ENCODE data around the gene ZNF662. TPM values are rescaled to one million over a fixed set of nuclear protein-coding genes. Genes with fewer than 3 reads are reported as not detected.
A peak's percentile ranks its signal among the peaks of the same experiment; 100 is the strongest.
"Not testable (repeated sequence)": the region's sequence is repeated elsewhere in the genome, so short reads cannot be mapped to it uniquely, and the experiment has no call there.

Gene ZNF662
- total RNA-seq, 1 experiment from 2014 or later = not detected

DNA sequence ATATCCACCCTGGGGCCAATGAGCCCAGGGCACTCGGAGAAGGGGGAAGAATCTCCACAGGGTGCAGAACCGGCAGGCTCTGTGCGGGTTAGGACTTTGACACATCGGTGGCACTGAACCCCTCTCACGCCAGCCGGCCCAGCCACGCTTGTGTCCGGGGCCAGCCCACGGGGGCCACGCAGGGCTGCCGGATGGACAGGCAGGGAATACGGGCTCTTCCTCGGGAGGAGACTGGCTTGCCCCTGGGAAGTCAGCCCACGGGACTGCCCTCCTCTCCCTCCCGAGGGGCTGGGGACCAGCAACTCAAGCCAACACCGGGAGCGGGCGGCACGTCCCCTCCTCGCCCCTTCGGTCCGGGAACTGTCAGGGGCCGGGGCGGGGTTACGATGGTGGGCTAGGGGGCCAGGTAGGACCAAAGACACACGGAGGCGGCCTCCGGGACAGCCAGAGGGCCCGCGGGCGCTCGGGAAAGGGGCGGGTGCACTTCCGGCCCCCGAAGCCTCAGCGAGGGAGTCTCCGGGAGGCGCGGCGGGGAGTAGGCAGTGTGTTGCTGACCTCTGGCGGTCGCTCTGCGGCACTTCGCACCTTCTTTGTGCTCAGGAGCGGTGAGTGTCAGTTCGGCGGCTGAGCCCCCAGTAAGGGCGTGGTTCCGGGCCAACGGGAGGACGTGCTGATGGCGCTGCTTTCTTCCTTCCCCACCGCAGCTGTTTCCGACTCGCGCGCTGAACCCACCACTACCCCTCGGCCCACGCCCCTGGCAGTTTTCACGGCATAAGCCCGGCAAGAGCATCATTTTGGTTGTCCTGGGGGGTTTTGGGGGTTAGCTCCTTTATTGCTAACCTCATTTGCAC lies 25.1 kb upstream of the ZNF662 start:
- Histone ChIP-seq H3K36me3 (no peaks in the 10 kb centered on the region), H3K4me3 (peak overlapping the region; percentile 44), H3K27me3 (no peaks in the 10 kb centered on the region), H3K9me3 (no peaks in the 10 kb centered on the region)
- peak; percentile 79 for DNase-seq

DNA sequence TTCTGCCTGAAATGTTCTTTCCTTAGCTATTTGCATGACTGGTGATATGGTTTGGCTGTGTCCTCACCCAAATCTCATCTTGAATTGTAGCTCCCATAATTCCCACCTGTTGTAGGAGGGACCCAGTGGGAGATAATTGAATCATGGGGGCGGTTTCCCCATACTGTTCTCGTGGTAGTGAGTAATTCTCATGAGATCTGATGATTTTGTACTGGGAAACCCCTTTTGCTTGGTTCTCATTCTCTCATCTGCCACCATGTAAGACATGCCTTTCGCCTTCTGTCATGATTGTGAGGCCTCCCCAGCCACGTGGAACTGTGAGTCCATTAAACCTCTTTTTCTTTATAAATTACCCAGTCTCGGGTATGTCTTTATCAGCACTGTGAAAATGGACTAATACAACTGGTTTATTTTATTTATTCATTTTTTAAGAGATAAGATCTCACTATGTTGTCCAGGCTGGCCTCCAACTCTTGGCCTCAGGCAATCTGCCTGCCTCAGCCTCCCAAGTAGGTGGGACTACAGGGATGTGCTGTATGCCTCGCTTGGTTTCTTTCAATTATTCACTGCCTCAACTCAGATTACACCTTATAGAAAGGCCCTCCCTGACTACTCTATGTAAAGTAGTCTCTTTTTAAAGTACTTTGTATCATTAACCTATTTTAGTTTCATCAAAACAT lies 22.6 kb upstream of the ZNF662 start:
- H3K27me3 ChIP-seq, DNase-seq, H3K36me3 ChIP-seq, H3K9me3 ChIP-seq, H3K4me3 ChIP-seq: not testable (repeated sequence)

DNA sequence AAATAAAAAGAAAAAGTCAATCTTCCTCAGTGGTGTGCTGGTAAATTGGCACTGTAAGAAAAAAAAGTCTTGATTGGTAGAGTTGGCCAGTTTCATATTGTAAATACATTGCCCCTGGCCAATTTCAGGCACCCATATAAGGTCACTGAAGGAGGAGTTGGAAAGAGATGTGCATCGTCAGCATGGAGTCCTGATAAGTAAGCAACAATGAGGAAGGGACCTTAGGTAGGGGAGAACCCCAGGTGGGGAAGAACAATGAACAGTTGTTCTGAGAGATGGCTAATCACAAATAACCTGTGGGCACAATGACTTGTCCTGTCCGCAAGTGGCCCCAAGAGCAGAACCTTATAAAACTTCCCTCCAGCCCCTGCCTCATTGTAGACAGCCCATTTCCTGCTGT lies 21.6 kb upstream of the ZNF662 start:
- DNase-seq = no peak
- H3K4me3 ChIP-seq = no peak overlapping the region
- no peaks in the 10 kb centered on the region for H3K27me3 ChIP-seq
- H3K36me3 ChIP-seq = no peaks in the 10 kb centered on the region
- H3K9me3 ChIP-seq = no peaks in the 10 kb centered on the region

DNA sequence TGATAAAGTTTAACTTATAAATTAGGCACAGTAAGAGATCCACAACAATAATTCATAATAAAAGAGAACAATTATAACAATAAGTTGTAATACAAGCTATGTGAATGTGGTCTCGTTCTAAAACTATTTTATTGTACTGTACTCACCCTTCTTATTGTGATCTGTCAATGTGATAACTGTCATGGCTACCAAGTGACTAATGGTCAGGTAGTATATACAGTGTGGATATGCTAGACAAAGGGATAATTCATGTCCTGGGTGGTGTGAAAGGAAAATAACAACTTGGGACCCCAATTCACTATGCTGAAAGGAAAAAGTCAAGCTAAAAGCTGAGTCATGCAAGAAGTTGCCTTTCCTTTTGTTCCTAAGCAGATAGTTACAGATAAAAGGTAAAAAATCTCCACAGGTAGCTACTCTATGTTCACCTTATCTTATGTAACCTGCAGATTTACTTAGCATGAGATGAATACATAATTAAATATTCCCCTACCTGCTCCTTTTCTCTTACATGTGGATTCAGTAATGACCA lies 19.6 kb upstream of the ZNF662 start:
- no peak overlapping the region for H3K4me3 ChIP-seq
- no peaks in the 10 kb centered on the region for H3K27me3 ChIP-seq
- DNase-seq = no peak
- H3K9me3 ChIP-seq = no peaks in the 10 kb centered on the region
- H3K36me3 ChIP-seq = no peaks in the 10 kb centered on the region

DNA sequence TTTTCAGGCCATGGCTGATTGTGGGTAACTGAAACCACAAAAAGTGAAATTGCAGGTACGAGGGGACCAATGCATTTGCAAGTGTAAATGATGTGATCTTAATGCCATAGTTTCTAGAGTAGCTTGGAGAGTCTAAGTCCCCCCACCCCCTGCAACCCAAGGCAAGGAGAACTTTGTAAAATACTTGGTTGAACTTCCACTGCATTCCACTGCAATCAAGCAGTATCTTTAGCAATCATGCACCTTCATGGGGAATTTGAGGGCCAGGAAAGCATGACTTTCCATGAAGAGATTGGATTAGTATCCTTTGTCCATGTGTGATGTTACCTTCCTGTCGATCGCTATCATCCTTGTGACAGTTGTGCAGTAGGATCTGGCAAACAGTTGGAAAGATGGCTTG lies 18.9 kb upstream of the ZNF662 start:
- Histone ChIP-seq H3K4me3 (no peak overlapping the region), H3K36me3 (no peaks in the 10 kb centered on the region), H3K9me3 (no peaks in the 10 kb centered on the region), H3K27me3 (no peaks in the 10 kb centered on the region)
- DNase-seq = no peak

DNA sequence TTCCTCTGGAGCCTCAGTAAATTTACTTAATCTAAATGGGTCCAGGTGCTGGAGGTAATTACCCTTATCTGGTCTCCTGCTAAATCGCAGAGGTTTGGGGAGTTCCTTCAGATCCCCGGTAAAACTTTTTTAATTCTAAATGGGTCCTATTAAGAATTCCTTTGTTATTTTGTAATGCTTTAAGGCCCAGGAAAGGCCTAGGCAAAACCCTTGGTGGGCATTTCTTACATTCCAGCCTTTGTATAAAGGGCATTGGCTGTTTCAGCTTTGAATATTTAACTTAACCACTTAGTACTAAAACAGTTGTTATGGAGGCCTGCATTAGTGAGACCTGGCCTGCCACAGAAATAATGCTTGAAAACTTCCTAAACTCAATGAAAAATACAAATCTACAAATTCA lies 14.9 kb upstream of the ZNF662 start:
- DNase-seq = no peak

DNA sequence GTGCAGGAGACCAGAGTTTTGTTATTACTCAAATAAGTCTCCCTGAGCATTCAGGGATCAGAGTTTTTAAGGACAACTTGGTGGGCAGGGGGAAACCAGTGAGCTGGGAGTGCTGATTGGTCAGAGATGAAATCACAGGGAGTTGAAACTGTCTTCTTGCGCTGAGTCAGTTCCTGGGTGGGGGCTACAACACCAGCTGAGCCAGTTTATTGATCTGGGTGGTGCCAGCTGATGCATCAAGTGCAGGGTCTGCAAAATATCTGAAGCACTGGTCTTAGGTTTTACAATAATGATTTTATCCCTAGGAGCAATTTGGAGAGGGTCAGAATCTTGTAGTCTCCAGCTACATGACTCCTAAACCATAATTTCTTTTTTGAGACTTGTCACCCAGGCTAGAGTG lies 13.8 kb upstream of the ZNF662 start:
- no peak for DNase-seq
- Histone ChIP-seq H3K36me3 (no peaks in the 10 kb centered on the region), H3K4me3 (no peak overlapping the region), H3K27me3 (no peaks in the 10 kb centered on the region), H3K9me3 (no peaks in the 10 kb centered on the region)

More for the DNA sequence above, 14.9 kb upstream of the ZNF662 start:
- Histone ChIP-seq H3K4me3 (no peak overlapping the region), H3K36me3 (no peaks in the 10 kb centered on the region), H3K27me3 (no peaks in the 10 kb centered on the region), H3K9me3 (no peaks in the 10 kb centered on the region)

DNA sequence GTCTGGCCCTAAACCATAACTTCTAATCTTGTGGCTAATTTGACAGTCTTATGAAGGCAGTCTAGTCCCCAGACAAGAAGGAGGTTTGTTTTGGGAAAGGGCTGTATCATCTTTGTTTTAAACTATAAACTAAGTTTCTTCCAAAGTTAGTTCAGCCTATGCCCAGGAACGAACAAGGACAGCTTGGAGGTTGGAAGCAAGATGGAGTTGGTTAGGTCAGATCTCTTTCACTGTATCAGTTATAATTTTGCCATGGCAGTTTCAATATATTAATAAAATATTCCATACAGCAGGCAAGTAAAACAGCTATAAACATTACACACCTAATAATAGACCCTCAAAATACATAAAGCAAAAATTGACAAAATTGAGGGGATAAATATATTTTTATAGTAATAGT lies 13.1 kb upstream of the ZNF662 start:
- no peak for DNase-seq
- no peaks in the 10 kb centered on the region for H3K9me3 ChIP-seq

DNA sequence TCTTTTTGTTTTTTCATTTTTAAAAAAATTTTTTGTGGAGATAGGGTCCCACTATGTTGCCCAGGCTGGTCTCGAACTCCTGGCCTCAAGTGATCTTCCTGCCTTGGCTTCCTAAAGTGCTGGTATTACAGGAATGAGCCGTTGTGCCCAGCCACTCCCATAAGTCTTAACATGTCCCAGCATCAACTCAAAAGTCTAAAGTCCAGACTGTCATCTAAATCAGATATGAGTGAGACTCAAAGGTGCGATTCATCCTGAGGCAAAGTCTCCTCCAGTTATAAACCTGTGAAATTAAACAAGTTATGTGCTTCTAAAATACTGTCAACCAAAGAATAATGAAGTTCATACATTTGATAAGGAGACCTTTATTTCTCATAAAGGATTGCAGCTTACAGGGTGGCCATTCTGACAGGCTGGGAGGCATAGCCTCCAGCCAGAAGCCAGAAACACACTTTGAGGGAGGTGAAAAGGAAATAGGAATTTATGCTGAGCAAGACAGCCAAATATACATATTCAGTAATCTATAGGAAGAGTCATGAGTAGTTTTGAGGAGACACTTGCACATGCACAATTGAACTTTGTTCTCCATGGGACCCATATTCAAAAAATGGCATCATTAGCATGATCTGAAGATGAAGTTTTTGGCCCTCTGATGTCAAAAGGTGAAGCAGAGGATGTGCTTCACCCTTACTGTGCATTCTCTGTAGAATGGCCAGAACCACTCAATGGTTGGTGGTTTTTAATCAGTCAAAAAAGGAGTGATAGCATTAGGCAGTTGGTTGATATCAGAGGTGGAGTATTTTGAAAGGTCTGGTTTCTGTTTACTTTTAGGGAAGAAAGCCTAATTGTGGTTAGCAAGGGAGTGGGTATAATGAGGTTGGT lies 11.0 kb upstream of the ZNF662 start:
- Histone ChIP-seq H3K9me3 (no peaks in the 10 kb centered on the region), H3K27me3 (no peaks in the 10 kb centered on the region), H3K4me3 (no peak overlapping the region), H3K36me3 (no peaks in the 10 kb centered on the region)
- no peak for DNase-seq

More for the DNA sequence above, 13.1 kb upstream of the ZNF662 start:
- Histone ChIP-seq H3K36me3 (no peaks in the 10 kb centered on the region), H3K4me3 (no peak overlapping the region), H3K27me3 (no peaks in the 10 kb centered on the region)

DNA sequence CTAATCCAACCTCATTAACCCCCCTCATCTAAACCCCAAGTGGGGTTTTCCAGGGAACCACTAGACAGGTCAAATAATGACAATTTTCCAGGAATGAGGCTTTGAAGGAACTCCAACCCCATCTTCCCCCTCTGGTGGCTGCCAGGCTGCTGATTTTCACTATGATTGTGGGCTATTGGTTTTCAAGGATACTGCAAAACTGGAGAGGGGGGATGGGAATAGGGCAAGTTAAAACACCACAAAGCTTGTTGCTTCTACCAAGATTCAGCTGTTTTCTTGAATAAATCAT lies 10.4 kb upstream of the ZNF662 start:
- Histone ChIP-seq H3K4me3 (no peak overlapping the region), H3K36me3 (no peaks in the 10 kb centered on the region), H3K9me3 (no peaks in the 10 kb centered on the region), H3K27me3 (no peaks in the 10 kb centered on the region)
- DNase-seq = no peak

DNA sequence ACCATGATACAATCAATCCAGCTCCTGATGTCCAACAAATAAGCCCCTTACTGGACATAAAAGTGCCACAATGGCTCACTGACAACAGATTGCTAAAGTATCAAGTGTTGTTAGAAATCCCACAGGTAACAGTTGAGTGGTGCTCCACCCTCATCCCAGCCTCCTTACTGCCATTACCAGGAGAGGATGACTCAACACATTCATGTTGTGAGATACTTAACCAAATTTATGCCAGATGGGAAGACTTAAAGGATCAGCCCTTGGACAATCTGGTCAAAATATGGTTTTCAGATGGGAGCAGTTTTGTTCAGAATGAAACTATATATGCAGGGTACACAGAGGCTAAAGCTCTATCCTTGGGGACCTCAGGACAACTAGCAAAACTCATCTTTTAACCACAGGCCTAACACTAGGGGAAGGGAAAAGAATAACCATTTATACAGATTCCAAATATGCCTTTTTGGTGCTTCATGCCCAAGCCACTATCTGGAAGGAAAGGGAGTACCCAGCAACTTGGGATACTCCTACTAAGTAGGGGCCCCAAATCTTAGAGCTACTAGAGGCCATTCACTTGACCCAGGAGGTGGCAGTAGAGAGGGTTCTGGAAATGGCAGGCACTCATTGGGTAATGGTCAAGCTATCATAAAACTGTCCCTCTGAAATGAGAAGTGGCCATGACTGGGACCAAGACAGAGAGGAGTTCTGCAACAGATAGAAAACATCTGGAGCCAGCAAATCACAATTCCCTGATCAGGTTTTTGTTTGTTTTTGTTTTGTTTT lies 6.9 kb upstream of the ZNF662 start:
- H3K4me3 ChIP-seq = no peak overlapping the region
- no peak for DNase-seq
- no peaks in the 10 kb centered on the region for H3K36me3 ChIP-seq
- no peaks in the 10 kb centered on the region for H3K27me3 ChIP-seq
- no peaks in the 10 kb centered on the region for H3K9me3 ChIP-seq

DNA sequence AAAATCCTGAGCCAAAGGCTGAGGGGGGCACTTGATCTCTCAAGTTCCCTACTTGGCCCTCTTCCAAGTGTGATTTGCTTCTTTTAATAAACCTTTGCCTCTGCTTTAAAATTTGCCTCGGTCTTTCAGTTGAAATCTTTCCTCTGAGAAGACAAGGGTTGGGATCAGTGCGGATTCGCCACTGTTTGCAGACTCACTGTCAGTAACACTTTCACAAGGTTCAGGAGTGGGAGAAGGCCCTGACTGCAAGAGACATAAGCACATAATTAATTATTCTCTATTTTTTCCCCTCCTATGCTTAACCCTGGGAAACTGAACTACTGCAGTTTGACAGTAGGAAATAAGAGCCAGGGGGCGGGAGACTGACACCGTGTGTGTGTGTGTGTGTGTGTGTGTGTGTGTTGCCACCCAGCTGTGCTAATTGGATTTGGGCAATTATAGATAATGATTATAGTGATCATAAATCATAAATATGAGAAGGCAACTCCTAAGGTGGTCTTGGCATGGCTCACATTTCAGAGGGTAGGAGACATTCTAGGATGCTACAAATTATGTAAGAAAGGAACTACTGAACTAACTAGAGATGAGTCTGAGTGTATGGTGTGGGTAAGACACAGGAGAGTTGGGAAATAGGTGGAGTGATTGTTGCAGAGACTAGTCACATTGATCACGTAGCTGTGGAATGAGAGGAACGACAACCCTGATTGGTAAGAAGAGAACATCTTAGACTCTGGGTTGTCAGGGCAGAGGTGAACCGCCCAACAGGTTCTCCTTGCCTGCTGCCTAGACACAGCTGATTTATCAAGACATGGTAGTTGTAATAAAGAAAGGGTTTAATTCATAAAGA lies 5.5 kb upstream of the ZNF662 start:
- DNase-seq = no peak
- Histone ChIP-seq H3K27me3 (no peaks in the 10 kb centered on the region), H3K9me3 (no peaks in the 10 kb centered on the region)

DNA sequence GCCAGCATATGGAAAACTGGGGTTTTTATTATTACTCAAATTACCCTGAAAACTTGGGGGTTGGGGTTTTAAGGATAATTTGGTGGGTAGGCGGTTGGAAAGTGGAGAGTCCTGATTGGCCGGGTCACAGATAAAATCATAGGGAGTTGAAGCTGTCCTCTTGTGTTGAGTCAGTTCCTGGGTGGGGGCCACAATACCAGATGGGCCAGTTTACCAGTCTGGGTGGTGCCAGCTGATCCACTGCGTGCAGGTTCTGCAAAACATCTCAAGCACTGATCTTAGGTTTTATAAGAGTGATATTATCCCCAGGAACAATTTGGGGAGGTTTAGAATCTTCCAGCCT lies 4.9 kb upstream of the ZNF662 start:
- H3K4me3 ChIP-seq = no peak overlapping the region
- no peak for DNase-seq
- H3K36me3 ChIP-seq = no peaks in the 10 kb centered on the region
- H3K27me3 ChIP-seq = no peaks in the 10 kb centered on the region
- H3K9me3 ChIP-seq = no peaks in the 10 kb centered on the region

More for the DNA sequence above, 5.5 kb upstream of the ZNF662 start:
- Histone ChIP-seq H3K4me3 (no peak overlapping the region), H3K36me3 (no peaks in the 10 kb centered on the region)

DNA sequence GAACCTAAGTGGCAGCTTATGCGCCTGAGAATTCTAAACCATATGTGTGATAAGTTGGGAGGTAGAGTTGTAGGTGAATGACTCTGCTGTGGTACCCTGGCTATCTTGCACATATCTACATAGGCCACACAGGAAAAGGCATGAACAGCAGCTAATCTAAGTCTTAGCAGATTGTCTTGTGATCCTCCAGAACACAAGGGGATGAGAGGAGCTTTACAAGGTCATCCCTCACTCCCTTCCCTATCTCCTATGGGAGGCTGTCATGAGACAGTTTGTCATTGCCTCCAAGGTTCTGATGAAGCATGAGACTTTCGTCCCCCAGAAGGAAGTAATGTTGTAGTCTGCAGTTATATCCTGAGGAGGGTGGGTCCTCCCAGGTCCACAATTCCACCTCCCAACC lies 3.7 kb upstream of the ZNF662 start:
- DNase-seq = no peak
- no peaks in the 10 kb centered on the region for H3K36me3 ChIP-seq
- H3K9me3 ChIP-seq = no peaks in the 10 kb centered on the region
- no peaks in the 10 kb centered on the region for H3K27me3 ChIP-seq
- no peak overlapping the region for H3K4me3 ChIP-seq

DNA sequence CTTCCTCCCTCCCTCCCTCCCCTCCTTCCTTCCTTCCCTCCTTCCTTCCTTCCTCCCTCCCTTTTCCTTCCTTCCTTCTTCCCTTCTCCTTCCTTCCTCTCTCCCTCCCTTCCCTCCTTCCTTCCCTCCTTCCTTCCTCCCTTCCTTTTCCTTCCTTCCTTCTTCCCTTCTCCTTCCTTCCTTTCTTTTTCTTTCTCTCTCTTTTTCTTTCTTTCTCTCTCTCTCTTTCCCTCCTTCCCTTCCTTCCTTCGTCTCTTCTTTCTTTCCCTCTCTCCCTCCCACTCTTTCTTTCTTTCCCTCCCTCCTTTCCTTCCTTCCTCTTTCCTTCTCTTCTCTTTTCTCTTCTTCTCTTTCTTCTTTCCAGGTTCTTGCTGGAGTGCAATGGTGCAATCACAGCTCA lies 1.9 kb upstream of the ZNF662 start:
- no peak for DNase-seq
- Histone ChIP-seq H3K9me3 (no peaks in the 10 kb centered on the region), H3K27me3 (no peaks in the 10 kb centered on the region), H3K4me3 (no peak overlapping the region), H3K36me3 (no peaks in the 10 kb centered on the region)

DNA sequence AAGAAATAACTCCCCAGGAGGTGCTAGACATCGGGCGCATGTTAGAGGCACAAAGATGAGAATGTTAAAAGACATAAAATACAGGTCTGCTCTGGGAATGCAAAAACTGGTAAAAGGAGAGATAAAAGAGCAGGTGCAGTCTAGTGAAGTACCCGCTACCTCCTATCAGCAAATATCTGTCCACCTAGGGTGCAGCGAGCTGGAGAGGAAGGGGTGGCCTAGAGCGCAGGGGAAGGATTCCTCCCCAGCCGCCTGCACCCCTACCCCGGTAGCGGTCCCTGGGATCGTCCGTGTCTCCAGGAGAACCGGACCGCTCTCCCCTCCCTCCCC lies 237 bp upstream of the ZNF662 start:
- Histone ChIP-seq H3K36me3 (no peaks in the 10 kb centered on the region), H3K4me3 (no peak overlapping the region), H3K9me3 (no peaks in the 10 kb centered on the region), H3K27me3 (no peaks in the 10 kb centered on the region)
- DNase-seq = no peak

Data from MG63 (cell line).